NT2/D1 (cell line): ENCODE results near the gene DCLK1.

Source experiments
- SUZ12 ChIP-seq: IDR thresholded peaks from 2 replicates; pipeline ENCODE4 v1.6.1; 2011; ENCODE audit not compliant: insufficient read length, insufficient read depth; ENCODE audit errors: extremely low read depth
- YY1 ChIP-seq: IDR thresholded peaks from 2 replicates; pipeline ENCODE4 v1.6.1; 2011; ENCODE audit not compliant: insufficient read length, insufficient read depth
- ZNF274 ChIP-seq: IDR thresholded peaks from 2 replicates; pipeline ENCODE4 v1.6.1; 2011; ENCODE audit warnings: mild to moderate bottlenecking, low read depth, low read length

DNA sequence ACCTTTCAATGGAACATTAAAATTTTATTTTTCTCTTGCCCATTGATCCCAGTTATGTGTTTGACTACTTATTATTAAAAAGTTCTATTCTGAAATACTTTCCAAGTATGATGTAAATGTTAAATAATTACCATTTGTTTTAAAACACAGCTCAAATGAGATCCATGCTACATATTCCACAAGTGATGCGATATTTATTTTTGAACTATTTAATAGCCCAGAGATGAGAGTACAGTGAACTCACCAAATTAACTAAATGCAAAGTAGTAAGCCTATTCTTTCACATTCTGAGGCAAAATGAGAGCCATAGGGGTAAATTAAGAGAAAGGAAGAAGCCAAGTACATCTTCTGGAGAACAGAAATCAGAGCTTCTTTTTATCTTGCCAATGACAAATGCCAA is 1.2 kb upstream of the DCLK1 start:
- no peak for TF ChIP-seq YY1
- TF ChIP-seq ZNF274: no peak
- no peak for TF ChIP-seq SUZ12
